Transverse colon (tissue), 4 donors: Measurements from ENCODE around the gene YIPF1. TPM values are rescaled to one million over a fixed set of nuclear protein-coding genes. Genes with fewer than 3 reads are reported as not detected.
A peak's percentile ranks its signal among the peaks of the same experiment; 100 is the strongest.

ENCODE experiments used
- DNase-seq: peaks from one replicate; pipeline ENCODE4 v3.0.0-alpha.2; 2019
- H3K27ac ChIP-seq, 4 donors: fragments of 200-600 bp; sonication (generic); 2 replicates each; pipeline ENCODE4 v1.5.1; 2016 to 2018; ENCODE audit warnings: inconsistent platforms in 4 of 4
- H3K27me3 ChIP-seq: fragments of 200-600 bp; sonication (generic); 2 replicates; pipeline ENCODE4 v1.5.1; 2017; ENCODE audit warnings: inconsistent platforms
- H3K36me3 ChIP-seq, 4 donors: fragments of 200-600 bp; sonication (generic); 2 replicates each; pipeline ENCODE4 v1.5.1; 2017 to 2019; ENCODE audit warnings: inconsistent platforms in 4 of 4
- H3K4me1 ChIP-seq, 4 donors: fragments of 200-600 bp; sonication (generic); 2 replicates each; pipeline ENCODE4 v1.5.1; 2017 to 2020; ENCODE audit warnings: inconsistent platforms in 4 of 4
- H3K4me3 ChIP-seq, 4 donors: fragments of 200-600 bp; sonication (generic); 1 replicate in 1 of 4; 2 replicates in 3 of 4; pipeline versions ENCODE4 v1.5.1 to v1.6.1; 2017 to 2019; ENCODE audit warnings: inconsistent platforms in 4 of 4
- H3K9me3 ChIP-seq, 2 donors: fragments of 200-600 bp; sonication (generic); 2 replicates each; pipeline ENCODE4 v1.5.1; 2017 to 2019; ENCODE audit warnings: inconsistent platforms in 2 of 2
- EP300 ChIP-seq: sonication (generic); formaldehyde crosslinking; IDR thresholded peaks from one replicate; pipeline ENCODE4 v1.6.1; 2017; ENCODE audit warnings: antibody characterized with exemption, low read depth
- POLR2A ChIP-seq: fragments of 450-650 bp; IDR thresholded peaks from one replicate; pipeline ENCODE4 v1.6.1; 2016; ENCODE audit warnings: antibody characterized with exemption, mild to moderate bottlenecking, moderate library complexity
- POLR2AphosphoS5 ChIP-seq, 3 donors: sonication (generic); formaldehyde crosslinking; IDR thresholded peaks; one replicate each; pipeline ENCODE4 v1.6.1; 2016; ENCODE audit warnings: antibody characterized with exemption in 3 of 3
- WGBS, 2 donors: methylation state at CpG; one replicate each; pipeline ENCODE4 v1.1.5; 2018; ENCODE audit warnings: low coverage in 1 of 2; 5-methylcytosine and 5-hydroxymethylcytosine counted together
- in situ Hi-C, 4 donors: fragments of 200-750 bp; cut with MboI; loops; one replicate each; pipeline versions ENCODE4 v1.15.0 to v1.15.1; 2017; ENCODE audit warnings: low sequenced_read_pairs in 3 of 4, low pct_ligation_motif_present in 1 of 4, low pct_unique_long_range_greater_than_20kb in 1 of 4
- intact Hi-C: fragments of 100-400 bp; cut with DNase I; formaldehyde crosslinking; loops from one replicate; pipeline ENCODE4 v1.15.1; 2023; ENCODE audit warnings: low total_unique reads
- total RNA-seq, 4 donors: library from RNA; depleted of rRNA; stranded (reverse); fragments of >200 nt; gene quantifications; one replicate each; pipeline ENCODE4 v1.1.0, GENCODE V29; 2016
- TF ChIP-seq, protein P1 (sequence below), 5 experiments: fragments of 200-600 bp in 3 of 5; fragments of 450-650 bp in 2 of 5; sonication (generic) in 3 of 5; IDR thresholded peaks; 1 replicate in 2 of 5; 2 replicates in 3 of 5; pipeline ENCODE4 v1.5.1; 2016 to 2017; ENCODE audit warnings: antibody characterized with exemption in 5 of 5, inconsistent platforms in 3 of 5, mild to moderate bottlenecking in 2 of 5, moderate library complexity in 1 of 5

The YIPF1 gene
- total RNA-seq, 4 donors from 2014 or later, result 10.1 to 24.6 (median 17.4) TPM

DNA sequence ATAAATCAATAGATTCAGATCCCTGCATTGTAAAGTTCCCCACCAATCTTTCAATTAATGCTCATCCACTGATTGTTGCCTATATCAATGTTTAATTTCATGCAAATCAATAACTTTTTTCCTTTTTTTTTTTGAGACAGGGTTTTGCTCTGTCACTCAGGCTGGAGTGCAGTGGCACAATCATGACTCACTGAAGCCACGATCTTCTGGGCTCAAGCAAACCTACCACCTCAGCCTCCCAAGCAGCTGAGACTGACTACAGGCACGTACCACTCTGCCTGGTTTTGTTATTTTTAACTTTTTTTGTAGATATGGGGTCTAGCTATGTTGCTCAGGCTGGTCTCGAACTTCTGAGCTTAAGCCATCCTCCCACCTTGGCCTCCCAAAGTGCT is 30.1 kb upstream of the YIPF1 start:
- H3K9me3 ChIP-seq, result no peaks in the 10 kb centered on the region
- H3K36me3 ChIP-seq, result peaks cover 0 to 18% (median 4%) of the 10 kb centered on the region in 4 donors
- no peaks in the 10 kb centered on the region for H3K27me3 ChIP-seq
- intact Hi-C loops (no loop called here), in situ Hi-C loops (no loop called here)
- no peak for TF ChIP-seq EP300
- TF ChIP-seq, protein P1, sequence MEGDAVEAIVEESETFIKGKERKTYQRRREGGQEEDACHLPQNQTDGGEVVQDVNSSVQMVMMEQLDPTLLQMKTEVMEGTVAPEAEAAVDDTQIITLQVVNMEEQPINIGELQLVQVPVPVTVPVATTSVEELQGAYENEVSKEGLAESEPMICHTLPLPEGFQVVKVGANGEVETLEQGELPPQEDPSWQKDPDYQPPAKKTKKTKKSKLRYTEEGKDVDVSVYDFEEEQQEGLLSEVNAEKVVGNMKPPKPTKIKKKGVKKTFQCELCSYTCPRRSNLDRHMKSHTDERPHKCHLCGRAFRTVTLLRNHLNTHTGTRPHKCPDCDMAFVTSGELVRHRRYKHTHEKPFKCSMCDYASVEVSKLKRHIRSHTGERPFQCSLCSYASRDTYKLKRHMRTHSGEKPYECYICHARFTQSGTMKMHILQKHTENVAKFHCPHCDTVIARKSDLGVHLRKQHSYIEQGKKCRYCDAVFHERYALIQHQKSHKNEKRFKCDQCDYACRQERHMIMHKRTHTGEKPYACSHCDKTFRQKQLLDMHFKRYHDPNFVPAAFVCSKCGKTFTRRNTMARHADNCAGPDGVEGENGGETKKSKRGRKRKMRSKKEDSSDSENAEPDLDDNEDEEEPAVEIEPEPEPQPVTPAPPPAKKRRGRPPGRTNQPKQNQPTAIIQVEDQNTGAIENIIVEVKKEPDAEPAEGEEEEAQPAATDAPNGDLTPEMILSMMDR (IDR thresholded peaks at IDR 0.05), result no peak
- TF ChIP-seq POLR2A, result no peak
- no peak for TF ChIP-seq POLR2AphosphoS5 (IDR thresholded peaks at IDR 0.05)
- DNase-seq, result no peak
- H3K27ac ChIP-seq, result no peak overlapping the region
- H3K4me1 ChIP-seq, result peaks cover 0 to 4% (median 0%) of the 10 kb centered on the region in 4 donors
- H3K4me3 ChIP-seq, result no peak overlapping the region
- 93% methylated on average over 3 of the region's 3 CpGs; no CpG with 5 or more reads in 1 of the 2 donors for WGBS, 2 donors

DNA sequence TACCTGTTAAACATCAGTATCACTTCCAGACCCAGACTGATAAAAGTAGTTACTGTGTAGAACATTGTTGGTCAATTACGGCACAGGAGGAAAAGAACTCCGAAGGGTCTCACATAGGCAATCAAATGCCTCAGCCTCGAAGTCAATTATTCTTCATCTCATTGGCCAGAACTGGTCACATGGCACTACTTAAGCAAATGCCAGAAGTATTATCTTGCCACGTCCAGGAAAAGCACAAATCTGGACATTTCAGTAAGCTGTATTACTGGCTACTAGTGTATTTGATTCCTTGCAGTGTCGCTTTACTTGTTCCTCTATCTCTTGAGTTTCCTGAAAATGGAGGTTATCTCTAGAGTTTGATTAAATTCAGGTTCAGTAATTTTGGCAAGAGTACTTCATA is 28.7 kb upstream of the YIPF1 start:
- WGBS, 2 donors, result 90 to 92% methylated on average over 2 to 5 of the region's 5 CpGs
- TF ChIP-seq, protein P1 (IDR thresholded peaks at IDR 0.05), result no peak
- TF ChIP-seq POLR2AphosphoS5 (IDR thresholded peaks at IDR 0.05), result no peak
- no peak for TF ChIP-seq EP300
- no peak for TF ChIP-seq POLR2A
- intact Hi-C loops, result no loop called here
- DNase-seq, result no peak
- in situ Hi-C loops, result no loop called here
- Histone ChIP-seq H3K27me3 (no peaks in the 10 kb centered on the region), H3K36me3 (peaks cover 0 to 6% (median 3%) of the 10 kb centered on the region in 4 donors), H3K4me3 (no peak overlapping the region), H3K9me3 (no peaks in the 10 kb centered on the region), H3K27ac (no peak overlapping the region), H3K4me1 (peaks cover 0 to 4% (median 0%) of the 10 kb centered on the region in 4 donors)

DNA sequence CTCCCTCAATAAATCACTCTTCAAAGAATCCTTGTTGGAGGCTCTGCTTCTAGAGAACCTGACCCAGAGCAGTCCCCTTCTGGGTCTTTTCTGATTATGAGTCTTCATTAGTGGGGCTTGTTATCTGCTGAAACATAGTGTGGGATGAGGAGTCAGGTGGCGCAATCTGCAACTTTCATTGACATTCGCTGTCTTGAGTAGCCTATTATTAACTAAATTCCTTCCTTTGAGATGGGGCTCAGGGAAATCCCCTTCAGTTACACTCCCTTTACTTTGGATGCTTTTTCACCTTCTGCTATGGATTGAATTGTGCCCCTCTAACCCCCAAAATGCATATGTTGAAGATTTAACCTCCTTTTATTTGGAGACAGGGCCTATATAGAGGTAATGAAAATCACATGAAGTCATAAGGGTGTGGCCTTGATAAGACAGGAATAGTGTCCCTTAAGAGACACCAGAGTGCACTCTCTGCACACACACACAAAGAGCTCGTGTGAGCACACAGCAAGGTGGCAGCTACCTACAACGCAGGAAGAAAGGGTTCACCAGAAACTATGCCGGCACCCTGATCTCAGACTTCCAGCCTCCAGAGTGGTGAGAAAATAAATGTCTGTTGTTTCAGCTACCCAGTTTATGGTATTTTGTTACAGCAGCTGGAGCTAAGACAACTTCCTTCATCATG is 23.9 kb upstream of the YIPF1 start:
- Histone ChIP-seq H3K4me3 (no peak overlapping the region), H3K36me3 (no peaks in the 10 kb centered on the region), H3K4me1 (no peaks in the 10 kb centered on the region), H3K9me3 (no peaks in the 10 kb centered on the region), H3K27me3 (no peaks in the 10 kb centered on the region), H3K27ac (no peak overlapping the region)
- DNase-seq, result no peak
- intact Hi-C loops, result no loop called here
- 71 to 85% methylated on average over 3 to 5 of the region's 5 CpGs for WGBS, 2 donors
- in situ Hi-C loops, result no loop called here
- TF ChIP-seq EP300, result no peak
- TF ChIP-seq, protein P1 (IDR thresholded peaks at IDR 0.05), result peak in 1 of 5 experiments; percentile 15

DNA sequence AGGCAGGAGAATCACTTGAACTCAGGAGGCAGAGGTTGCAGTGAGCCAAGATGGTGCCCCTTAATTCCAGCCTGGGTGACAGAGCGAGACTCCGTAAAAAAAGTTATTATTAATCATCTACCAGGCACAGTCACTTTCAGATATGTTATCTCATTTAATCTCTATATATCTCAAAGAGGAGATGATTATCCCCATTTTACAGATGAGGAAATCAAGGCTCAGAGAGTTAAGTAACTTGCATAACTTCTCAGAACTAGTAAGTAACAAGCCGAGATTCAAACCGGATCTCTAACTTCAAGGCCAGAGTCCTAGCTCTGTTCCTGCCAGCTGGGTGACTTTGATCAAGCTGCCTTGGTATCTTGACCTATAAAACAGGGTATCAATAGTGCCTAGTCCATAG is 21.8 kb upstream of the YIPF1 start:
- 96 to 100% methylated on average over 4 of the region's 4 CpGs for WGBS, 2 donors
- Histone ChIP-seq H3K27me3 (no peaks in the 10 kb centered on the region), H3K4me1 (no peaks in the 10 kb centered on the region), H3K27ac (no peak overlapping the region), H3K4me3 (no peak overlapping the region), H3K36me3 (no peaks in the 10 kb centered on the region), H3K9me3 (no peaks in the 10 kb centered on the region)
- DNase-seq, result no peak
- TF ChIP-seq, protein P1 (IDR thresholded peaks at IDR 0.05), result no peak
- TF ChIP-seq POLR2A (no peak), POLR2AphosphoS5 (IDR thresholded peaks at IDR 0.05) (no peak), EP300 (no peak)
- intact Hi-C loops, result no loop called here
- in situ Hi-C loops, result no loop called here
